HG03442 (cell line): ENCODE results near the gene ANKRD36B.
"Not testable (repeated sequence)": the region's sequence is repeated elsewhere in the genome, so short reads cannot be mapped to it uniquely, and the experiment has no call there.

Experiments used
- ATAC-seq: cut with Tn5 transposase; IDR thresholded peaks from one replicate; pipeline ENCODE4 v1.9.1; 2021; ENCODE audit warnings: mild to moderate bottlenecking, moderate library complexity; ENCODE audit not compliant: unreplicated experiment

ANKRD36B gene

DNA sequence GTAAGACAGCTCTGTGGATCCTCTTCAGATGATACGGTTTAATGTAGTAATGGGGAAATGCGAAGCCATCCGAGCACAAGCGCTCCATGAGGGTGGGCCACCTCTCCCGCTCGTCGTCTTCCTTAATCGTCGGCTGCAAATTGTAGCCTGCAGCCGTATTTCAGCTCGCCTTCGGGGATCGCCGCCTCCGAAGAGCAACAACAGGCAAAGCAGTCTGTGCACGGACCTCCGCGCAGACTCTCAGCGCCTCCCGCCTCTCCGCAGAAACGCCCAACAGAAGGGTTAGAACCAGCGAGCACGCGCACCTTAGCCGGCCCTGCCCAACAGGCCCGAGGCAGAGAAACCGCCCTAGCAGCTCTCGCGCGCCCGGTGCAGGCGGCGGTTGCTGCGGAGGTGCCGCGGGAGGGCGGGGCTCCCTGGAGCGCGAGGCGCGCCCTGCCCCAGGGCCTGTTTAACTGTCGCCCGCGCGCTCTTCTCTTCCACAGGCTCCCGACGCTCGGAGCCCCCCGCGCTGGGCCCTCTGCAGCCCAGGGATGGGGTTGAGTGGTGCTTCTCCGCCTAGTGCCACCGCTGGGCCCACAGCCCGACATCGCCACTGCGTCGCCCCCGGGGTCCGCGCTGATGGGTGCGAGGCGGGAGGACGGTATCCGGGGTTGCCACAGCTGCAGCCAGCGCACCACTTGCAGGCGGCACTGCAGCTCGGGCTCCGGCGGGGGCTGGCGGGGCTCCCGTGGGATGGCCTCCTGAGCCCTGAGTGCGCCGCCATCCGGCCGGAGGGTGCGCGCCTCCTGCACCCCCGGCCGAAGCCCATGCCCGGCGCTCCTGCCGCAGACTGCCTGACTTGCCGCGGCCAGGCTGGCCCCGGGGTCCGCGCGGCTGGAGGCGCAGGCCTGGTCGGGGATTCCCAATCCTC is at the start of gene ANKRD36B:
TSS of gene ANKRD36B (minus strand) at position 280 of the 913 bp plus-strand sequence. CDS start at position 88, 192 bp downstream.
- ATAC-seq, result peak; percentile 64

DNA sequence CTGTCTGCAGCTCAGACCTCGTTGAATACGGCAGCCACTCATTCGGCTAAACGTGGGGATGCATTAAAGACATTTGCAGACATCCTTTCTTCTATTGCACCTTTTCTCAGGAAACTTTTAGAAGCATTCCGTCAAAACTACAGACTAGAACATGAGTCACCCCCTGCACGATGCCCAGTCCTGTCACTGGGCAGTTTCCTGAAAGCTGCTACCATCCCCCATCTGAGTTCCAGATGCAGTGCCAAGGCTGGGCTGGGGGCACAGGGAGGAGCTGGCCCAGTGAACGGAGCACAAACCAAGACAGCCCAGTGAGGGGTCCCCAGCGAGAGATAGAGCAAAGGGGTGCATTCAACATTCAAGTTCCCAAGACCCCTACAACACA is 36.4 kb upstream of the ANKRD36B start:
- ATAC-seq, result not testable (repeated sequence)

DNA sequence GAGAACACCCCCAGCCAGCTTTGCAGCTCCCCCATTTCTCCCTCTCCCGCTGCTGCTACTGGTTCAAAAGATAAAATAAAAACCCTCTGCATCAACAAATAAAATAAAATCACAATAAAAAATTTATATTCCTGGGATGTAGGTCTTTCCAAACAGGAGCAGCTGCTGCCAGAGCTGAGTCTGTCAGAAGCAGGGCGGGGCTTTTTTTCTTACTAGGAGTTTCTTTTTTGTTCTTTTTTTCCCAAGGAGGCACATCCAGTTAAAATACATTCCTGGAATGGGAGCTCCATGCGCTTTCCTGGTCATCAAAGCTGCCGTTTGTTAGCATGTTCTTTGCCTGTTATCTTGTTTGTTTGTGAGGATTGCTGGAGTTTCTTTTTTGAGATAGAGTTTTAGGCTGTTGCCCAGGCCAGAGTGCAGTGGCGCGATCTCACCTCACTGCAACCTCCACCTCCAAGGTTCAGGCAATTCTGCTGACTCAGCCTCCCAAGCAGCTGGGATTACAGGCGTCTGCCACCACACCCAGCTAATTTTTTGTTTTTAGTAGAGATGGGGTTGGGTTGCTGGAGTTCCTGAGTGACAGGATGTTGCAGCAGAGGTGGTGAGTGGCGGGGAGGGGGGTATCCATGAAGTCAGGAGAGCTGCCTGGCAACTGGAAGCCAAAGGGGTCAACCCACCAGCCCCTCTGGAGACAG is 35.8 kb upstream of the ANKRD36B start:
- not testable (repeated sequence) for ATAC-seq

DNA sequence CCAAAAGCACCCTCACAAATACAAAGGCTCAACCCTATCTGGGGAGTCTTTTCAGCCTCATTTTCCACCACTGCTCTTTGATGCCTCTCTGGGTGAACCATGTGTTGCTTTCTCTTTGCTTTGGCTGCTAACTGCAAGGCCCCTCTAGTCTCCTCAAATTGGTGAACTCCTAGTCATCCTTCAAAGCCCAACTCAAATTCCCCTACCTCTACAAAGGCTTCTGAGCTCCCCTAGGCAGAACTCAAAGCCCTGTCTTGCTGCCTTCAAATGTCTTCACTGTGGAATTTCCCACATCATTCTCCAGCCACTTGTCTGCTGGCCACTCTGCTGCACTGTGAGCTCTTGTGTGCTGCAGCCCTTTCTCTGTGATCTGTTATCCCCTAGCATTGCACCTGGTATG is 33.3 kb upstream of the ANKRD36B start:
- ATAC-seq, result not testable (repeated sequence)

DNA sequence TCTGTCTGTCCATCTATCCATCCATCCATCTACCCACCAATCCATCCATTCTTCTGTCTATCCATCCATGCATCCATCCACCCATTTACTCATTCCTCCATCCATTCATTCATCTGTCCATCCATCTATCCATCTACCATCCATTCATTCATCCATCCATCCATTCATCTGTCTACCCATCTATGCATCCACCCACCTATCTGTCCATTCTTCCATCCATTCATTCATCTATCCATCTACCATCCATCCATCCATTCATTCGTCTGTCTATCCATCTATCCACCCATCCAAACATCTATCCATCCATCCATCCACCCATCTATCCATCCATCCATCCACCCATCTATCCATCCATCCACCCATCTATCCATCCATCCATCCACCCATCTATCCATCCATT is 30.8 kb upstream of the ANKRD36B start:
- ATAC-seq, result not testable (repeated sequence)

DNA sequence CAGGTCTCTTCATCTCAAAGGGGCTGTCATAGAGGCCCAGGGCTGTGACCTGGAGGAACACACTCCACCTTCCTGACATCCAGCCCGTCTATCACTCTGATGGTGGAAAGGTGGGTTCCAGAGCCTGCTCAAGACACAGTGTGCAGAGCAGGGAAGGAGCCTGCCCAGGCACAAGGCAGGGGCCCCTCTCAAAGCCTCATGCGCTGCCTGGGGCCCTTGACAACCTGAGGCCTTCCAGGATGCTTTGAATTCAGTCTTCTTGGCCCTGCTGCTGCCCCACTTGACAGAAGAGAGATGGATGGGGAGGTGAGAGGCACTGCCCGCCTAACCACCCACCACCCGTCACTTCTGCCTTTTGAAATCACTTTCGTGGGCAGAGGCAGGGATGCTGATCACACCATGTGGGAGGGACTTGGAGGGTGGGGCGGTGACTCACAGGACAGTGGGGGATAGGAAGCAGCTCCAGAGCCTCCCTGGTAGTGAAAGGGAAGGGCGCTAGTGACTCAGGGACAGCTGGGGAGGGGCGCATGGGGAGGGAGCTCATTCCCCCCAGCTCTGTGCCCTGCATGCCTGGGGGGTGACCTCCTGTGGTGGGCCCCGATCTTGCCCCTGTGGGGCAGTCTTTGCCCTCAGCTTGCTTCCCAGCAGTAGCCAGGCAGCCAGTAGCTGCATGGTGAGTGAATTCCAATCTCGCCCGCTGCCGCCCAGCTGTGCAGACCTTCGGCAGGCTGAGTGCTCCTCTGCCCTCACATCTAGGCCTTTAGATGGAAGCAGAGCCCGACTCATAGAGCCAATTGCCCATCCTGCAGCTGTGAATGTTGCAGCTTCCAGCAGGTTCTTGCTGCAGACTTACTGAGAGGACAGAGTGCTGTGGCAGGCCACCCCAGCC is 29.5 kb upstream of the ANKRD36B start:
- ATAC-seq, result not testable (repeated sequence)

DNA sequence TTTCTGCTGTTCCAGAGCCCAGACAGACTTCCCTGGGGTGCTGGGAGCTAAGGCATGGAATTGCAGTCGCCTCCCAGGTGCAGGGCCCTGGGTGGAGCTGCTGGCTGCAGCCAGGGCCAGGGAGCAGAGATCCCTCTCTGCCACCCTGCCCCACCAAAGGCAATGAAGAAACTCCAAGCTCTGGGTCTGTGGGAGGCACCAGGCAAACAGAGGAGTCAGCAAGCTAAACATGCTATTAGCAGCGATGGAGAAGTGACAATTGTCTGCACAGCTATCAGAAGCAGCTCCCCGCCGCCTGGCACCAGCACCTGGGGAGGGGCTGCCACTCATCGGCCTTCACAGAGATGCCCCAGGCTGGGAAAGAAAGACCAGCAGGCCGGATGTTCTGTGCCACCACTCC is 28.2 kb upstream of the ANKRD36B start:
- no peak for ATAC-seq

DNA sequence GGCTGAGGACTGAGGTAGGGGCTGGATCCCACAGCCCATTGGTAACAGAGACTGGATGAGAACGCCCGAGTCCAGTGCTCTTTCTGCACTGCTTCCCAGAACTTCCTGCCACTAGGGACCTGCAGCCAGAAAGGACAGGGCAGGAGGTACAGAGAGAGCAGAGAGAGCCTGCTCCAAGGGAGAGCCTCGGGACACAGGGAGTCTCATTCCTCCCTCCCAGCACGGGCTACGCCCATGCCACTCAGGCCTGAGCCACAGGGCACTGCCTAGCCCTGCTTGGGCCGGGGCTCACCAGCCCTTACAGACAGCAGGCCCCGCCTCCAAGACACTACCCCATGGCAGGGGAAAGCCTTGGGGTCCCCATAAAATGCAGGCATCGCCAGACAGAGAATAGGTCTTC is 26.1 kb upstream of the ANKRD36B start:
- not testable (repeated sequence) for ATAC-seq

DNA sequence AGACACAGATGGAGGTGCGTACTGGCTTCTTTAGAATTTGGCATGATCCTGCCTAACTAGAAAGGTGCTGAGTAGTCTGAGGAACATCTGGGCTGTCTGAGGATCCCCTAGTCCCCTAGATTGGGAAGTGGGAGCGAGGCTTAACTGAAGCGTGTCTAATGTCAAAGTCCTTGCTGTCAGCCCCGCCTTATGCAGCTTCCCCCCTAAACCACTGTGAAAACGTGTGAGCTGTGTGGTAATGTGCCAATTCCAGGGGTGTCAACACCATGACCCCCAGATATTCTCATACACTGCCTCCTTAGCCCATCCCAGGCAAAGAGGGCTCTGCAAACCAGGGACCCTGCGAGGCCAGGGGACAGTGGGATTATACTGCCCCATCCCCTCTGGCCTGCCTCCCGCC is 22.2 kb upstream of the ANKRD36B start:
- not testable (repeated sequence) for ATAC-seq

DNA sequence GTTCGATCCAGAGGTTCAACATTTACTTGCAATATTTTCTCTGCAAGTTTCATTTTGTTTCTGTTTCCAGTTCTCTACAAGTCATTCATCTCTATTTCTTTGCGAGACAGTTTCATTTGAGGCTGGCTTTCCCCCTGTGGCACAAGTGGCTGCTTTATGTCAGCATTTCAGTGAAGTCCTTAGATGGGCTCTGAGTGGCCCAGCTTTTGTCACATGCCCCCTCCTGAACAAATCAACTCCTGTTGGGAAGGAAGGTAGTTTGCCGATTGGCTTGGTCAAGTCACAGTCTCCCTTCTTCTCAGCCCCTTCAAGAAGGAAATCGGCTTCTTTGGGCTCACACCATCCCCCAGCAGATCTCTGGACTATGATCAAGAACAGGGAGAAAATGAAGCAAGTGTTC is 19.1 kb upstream of the ANKRD36B start:
- not testable (repeated sequence) for ATAC-seq

DNA sequence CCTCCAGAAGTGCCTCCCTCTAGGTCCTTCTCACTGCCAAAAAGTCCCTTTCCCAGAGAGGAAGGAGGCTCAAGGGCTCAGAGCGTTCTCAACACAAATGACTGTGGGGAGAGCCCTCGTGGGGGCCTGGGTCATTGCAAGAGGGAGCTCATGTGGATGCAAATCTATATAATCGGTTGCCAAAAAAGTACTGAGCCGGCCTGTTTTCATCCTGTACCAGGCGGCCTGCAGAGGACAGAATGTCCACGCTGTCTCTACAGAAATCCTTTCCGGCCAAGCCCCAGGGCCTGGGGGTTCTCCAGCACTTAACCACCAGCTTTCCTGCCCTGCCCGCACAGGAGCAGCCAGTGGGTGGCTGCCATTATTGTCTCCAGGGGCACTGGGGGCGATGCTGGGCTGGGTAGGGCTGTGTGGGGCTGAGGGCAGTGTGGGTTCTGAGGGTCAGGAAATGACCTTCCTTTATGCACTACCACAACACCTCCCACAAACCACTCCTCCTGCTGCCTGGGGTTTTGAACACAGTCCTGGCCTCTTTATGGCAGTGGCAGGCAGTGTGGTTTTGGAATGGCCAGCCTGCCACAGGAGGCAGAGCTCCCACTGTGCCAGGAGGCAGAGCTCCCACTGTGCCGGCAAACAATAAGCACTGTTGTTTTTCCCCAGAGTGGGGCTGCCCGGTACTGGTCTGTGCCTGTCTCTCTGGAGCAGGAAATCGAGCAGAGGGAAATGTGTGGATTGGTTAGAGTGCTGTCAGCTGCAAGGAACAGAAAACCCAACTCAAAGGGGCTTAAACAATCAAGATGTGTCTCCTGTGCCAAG is 16.1 kb upstream of the ANKRD36B start:
- ATAC-seq, result not testable (repeated sequence)

DNA sequence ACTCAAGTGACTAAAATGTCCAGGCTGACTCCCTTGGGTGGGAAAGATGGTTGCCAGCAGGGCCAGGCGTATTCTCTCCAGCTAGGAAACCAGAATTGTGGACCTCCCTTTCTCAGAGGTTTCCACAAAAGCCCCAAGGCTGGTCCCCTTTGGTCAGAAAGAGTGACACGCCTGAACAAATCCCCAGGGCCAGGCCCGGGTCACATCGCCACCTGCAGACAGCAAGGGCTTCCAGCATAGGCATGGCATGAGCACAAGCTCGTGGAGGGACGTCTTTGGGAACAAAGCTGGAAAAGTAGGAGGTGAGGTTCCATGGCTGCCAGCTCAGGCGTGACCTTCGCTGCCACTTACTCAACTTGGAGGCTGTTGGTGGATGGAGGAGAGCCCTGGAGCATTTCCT is 15.4 kb upstream of the ANKRD36B start:
- ATAC-seq, result not testable (repeated sequence)

DNA sequence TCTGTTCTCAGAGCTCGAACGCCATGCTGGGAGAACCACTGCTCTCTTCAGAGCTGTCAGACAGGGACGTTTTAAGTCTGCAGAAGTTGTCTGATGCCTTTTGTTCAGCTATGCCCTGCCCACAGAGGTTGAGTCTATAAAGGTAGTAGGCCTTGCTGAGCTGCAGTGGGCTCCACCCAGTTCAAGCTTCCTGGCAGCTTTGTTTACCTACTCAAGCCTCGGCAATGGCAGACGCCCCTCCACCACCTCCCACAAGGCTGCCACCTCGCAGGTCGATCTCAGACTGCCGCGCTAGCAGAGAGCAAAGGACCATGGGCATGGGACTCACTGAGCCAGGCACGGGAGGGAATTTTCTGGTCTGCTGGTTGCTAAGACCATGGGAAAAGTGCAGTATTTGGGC is 11.9 kb upstream of the ANKRD36B start:
- ATAC-seq, result not testable (repeated sequence)

DNA sequence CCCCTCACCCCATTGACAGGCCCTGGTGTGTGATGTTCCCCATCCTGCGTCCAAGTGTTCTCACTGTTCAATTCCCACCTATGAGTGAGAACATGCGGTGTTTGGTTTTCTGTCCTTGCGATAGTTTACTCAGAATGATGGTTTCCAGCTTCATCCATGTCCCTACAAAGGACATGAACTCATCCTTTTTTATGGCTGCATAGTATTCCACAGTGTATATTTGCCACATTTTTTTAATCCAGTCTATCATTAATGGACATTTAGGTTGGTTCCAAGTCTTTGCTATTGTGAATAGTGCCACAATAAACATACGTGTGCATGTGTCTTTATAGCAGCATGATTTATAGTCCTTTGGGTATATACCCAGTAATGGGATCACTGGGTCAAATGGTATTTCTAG is 6.5 kb upstream of the ANKRD36B start:
- not testable (repeated sequence) for ATAC-seq

DNA sequence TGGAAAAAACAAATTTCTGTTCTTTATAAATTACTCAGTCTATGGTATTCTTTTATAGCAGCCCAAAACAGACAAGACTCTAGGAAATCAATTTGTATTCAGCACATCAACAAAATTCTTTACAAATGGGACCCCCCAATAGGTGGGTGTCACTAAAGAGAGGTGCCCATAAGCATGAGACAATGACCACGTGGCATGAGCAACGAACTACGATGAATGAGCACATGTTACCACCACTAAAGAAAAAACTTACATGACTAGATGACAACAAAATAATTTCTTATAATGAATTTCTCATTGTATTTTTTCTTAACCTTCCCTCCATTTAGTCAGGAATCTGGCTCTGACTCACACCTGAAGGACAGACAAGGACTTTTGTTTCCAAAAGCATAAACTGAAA is 3.8 kb upstream of the ANKRD36B start:
- ATAC-seq, result not testable (repeated sequence)

DNA sequence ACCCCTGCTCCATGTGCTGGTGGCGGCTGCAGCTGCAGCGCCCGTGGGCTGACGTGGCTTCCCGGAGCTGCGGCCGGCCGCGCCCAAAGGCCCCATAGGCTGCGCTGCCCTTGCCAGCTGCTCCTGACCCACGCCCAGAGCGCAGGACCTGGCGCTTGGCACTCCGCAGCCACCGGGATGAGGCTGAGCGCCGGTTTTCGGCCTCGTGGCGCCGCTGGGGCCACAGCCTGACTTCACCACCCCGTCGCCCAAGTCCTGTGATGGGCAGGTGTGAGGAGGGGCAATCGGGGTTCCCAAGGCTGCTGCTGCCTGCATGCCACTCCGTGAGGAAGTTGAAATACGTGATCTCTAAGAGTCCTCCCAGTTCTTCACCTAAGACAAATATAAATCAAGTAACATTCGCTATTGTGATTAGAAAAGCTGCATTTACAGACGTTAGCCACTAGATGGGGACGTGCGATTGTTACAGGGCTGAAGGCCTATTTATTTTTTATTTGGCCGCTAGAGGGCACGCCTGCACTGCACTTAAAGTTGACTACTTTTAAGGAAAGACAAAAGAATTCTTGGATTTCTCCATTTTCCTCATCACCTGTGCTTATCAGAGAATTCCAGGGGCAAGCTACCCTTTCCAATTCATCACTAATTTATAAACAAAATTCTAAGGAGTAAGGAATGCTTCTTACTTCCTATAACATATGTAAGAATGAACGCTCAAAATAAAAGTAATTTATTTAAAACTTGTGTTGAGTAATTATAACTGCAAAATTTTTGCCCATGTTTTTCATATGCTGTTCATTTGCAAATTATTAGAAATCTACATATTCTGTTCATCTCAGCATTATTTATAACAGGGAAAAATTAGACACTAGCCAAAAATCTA is 1.1 kb upstream of the ANKRD36B start:
- peak; percentile 46 for ATAC-seq

DNA sequence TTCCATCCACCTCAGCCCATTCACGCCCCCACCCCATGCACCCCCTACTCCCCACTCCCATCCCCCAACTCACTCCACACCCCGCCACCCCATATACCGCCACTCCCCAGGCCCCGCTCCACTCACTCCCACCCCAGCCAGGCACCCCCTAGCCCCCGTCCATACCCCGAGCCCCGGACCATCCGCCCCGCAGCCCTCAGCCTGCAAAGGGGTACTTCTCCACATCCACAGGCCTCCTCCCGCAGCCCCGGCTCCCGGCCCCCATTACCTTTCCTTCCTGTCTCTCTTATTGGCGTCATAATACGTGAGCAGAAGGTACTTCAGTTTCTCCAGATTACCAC is 450 bp downstream of the ANKRD36B start:
- not testable (repeated sequence) for ATAC-seq

DNA sequence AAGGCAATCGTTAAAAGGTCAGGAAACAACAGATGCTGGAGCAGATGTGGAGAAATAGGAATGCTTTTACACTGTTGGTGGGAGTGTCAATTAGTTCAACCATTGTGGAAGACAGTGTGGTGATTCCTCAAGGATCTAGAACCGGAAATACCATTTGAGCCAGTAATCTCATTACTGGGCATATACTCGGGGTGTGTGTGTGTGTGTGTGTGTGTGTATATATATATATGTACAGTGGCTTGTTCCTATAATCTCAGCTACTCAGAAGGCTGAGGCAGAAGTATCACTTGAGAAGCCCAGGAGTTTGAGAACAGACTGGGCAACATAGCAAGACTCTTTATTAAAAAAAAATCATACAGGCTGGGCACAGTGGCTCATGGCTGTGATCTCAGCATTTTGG is 24.0 kb downstream of the ANKRD36B start:
- ATAC-seq, result not testable (repeated sequence)

DNA sequence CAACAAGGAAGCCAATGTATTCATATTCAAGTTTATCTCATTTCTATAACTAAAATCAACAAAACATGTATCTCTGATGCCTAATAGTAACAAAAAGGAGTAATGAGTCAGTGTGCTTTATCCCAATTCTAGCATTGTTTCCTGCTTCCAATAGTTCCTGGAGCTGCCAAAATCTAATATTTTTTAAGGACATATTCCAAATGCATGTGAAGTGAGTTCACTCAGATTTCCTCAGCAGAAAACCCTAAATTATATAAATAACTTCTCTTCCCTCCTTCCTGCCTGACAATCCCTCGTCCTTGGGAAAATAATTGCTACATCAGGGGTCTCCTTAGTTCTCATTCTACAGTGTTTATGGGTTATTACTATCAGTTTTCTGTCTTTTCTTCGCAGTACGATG is 37.3 kb downstream of the ANKRD36B start:
- not testable (repeated sequence) for ATAC-seq
